Fibroblast of pulmonary artery (primary cell): Measurements from ENCODE around the gene PHIP.
"Not testable (repeated sequence)": the region's sequence is repeated elsewhere in the genome, so short reads cannot be mapped to it uniquely, and the experiment has no call there.

ENCODE experiments used
- DNase-seq: peaks from one replicate; pipeline ENCODE4 v3.0.0-alpha.2; 2010; ENCODE audit warnings: low read depth
- H3K4me3 ChIP-seq: replicated peaks from 2 replicates; pipeline ENCODE4 v1.5.1; 2011; ENCODE audit warnings: low read depth, mild to moderate bottlenecking, control low read depth, low read length, moderate library complexity
- CTCF ChIP-seq: IDR thresholded peaks from 2 replicates; pipeline ENCODE4 v1.5.1; 2011; ENCODE audit warnings: mild to moderate bottlenecking, control low read depth, low read length, inconsistent platforms; ENCODE audit errors: missing control alignments

The PHIP gene

GRCh38 chr6:78948785-78949184, 129.3 kb downstream of the PHIP start:
- no peak overlapping the region for H3K4me3 ChIP-seq
- DNase-seq = no peak
- no peak for TF ChIP-seq CTCF

GRCh38 chr6:78947962-78948361, 130.1 kb downstream of the PHIP start:
- TF ChIP-seq CTCF = no peak
- DNase-seq = peak; percentile 49
- no peak overlapping the region for H3K4me3 ChIP-seq

GRCh38 chr6:78947529-78947928, 130.5 kb downstream of the PHIP start:
- TF ChIP-seq CTCF = no peak
- DNase-seq = peak; percentile 25
- H3K4me3 ChIP-seq = no peak overlapping the region

GRCh38 chr6:78942446-78942845, 135.6 kb downstream of the PHIP start:
- no peak for TF ChIP-seq CTCF
- H3K4me3 ChIP-seq = no peak overlapping the region
- DNase-seq = peak; percentile 37

GRCh38 chr6:78936515-78936914, 141.5 kb downstream of the PHIP start:
- no peak for TF ChIP-seq CTCF
- DNase-seq = no peak
- H3K4me3 ChIP-seq = no peak overlapping the region

GRCh38 chr6:78935553-78935952, 142.5 kb downstream of the PHIP start:
- no peak for TF ChIP-seq CTCF
- no peak for DNase-seq
- H3K4me3 ChIP-seq = no peak overlapping the region

GRCh38 chr6:78925317-78925716, 152.7 kb downstream of the PHIP start:
- no peak for DNase-seq
- H3K4me3 ChIP-seq = no peak overlapping the region
- no peak for TF ChIP-seq CTCF

GRCh38 chr6:78921168-78921567, 156.9 kb downstream of the PHIP start:
- H3K4me3 ChIP-seq, DNase-seq: not testable (repeated sequence)
